Liver (tissue), 9 donors: ENCODE measurements around the gene FOXK1. TPM values are rescaled to one million over a fixed set of nuclear protein-coding genes. Genes with fewer than 3 reads are reported as not detected.

ENCODE experiments used
- DNase-seq: peaks from one replicate; pipeline ENCODE4 v3.0.0-alpha.2; 2017; ENCODE audit warnings: low spot score
- H3K27ac ChIP-seq, 2 donors: one replicate each; pipeline ENCODE4 v1.7.0; 2013; ENCODE audit warnings: inconsistent platforms in 2 of 2, low read length in 2 of 2, control low read depth in 1 of 2, low read depth in 1 of 2, mild to moderate bottlenecking in 1 of 2
- H3K27me3 ChIP-seq, 4 donors: one replicate each; pipeline versions ENCODE4 v1.6.1 to v1.7.0; 2013; ENCODE audit warnings: low read length in 3 of 4, inconsistent platforms in 1 of 4, mild to moderate bottlenecking in 1 of 4, moderate library complexity in 1 of 4; ENCODE audit not compliant: control insufficient read depth in 4 of 4, insufficient read depth in 4 of 4
- H3K36me3 ChIP-seq, 4 donors: one replicate each; pipeline versions ENCODE4 v1.6.1 to v1.7.0; 2013; ENCODE audit warnings: low read length in 3 of 4, mild to moderate bottlenecking in 3 of 4, low read depth in 1 of 4, moderate library complexity in 1 of 4; ENCODE audit not compliant: control insufficient read depth in 4 of 4, insufficient read depth in 3 of 4
- H3K4me1 ChIP-seq, 4 donors: one replicate each; pipeline versions ENCODE4 v1.6.1 to v1.7.0; 2013; ENCODE audit warnings: low read length in 3 of 4, mild to moderate bottlenecking in 3 of 4, moderate library complexity in 1 of 4; ENCODE audit not compliant: control insufficient read depth in 4 of 4, insufficient read depth in 4 of 4
- H3K4me3 ChIP-seq, 3 donors: one replicate each; pipeline versions ENCODE4 v1.6.1 to v1.7.0; 2013; ENCODE audit warnings: low read length in 3 of 3, control low read depth in 1 of 3, low read depth in 1 of 3, mild to moderate bottlenecking in 1 of 3
- H3K9ac ChIP-seq, 2 donors: one replicate each; pipeline ENCODE4 v1.7.0; 2013; ENCODE audit warnings: low read length in 2 of 2, mild to moderate bottlenecking in 2 of 2, moderate library complexity in 2 of 2, control low read depth in 1 of 2, low read depth in 1 of 2
- H3K9me3 ChIP-seq, 4 donors: one replicate each; pipeline versions ENCODE4 v1.6.1 to v1.7.0; 2013; ENCODE audit warnings: low read length in 3 of 4; ENCODE audit not compliant: control insufficient read depth in 4 of 4
- ATF3 ChIP-seq: IDR thresholded peaks from 2 replicates; pipeline ENCODE4 v1.6.1; 2016; ENCODE audit warnings: antibody characterized with exemption
- EGR1 ChIP-seq, 2 donors: IDR thresholded peaks; 2 replicates each; pipeline ENCODE4 v1.6.1; 2016 to 2018; ENCODE audit warnings: antibody characterized with exemption in 2 of 2, low read depth in 2 of 2
- FOXA1 ChIP-seq: IDR thresholded peaks from 2 replicates; pipeline ENCODE4 v1.6.1; 2016; ENCODE audit warnings: antibody characterized with exemption
- FOXA2 ChIP-seq: IDR thresholded peaks from 2 replicates; pipeline ENCODE4 v1.6.1; 2016; ENCODE audit warnings: antibody characterized with exemption
- HNF4A ChIP-seq, 2 donors: conservative IDR thresholded peaks; 2 replicates each; pipeline ENCODE4 v1.6.1; 2016; ENCODE audit warnings: antibody characterized with exemption in 2 of 2, mild to moderate bottlenecking in 2 of 2
- HNF4G ChIP-seq: IDR thresholded peaks from 2 replicates; pipeline ENCODE4 v1.6.1; 2016; ENCODE audit warnings: antibody characterized with exemption
- JUND ChIP-seq, 2 donors: IDR thresholded peaks; 2 replicates each; pipeline ENCODE4 v1.6.1; 2016; ENCODE audit warnings: antibody characterized with exemption in 2 of 2
- MAX ChIP-seq: IDR thresholded peaks from 2 replicates; pipeline ENCODE4 v1.6.1; 2016; ENCODE audit warnings: antibody characterized with exemption
- NR2F2 ChIP-seq: IDR thresholded peaks from 2 replicates; pipeline ENCODE4 v1.6.1; 2016; ENCODE audit warnings: antibody characterized with exemption
- REST ChIP-seq: IDR thresholded peaks from 2 replicates; pipeline ENCODE4 v1.6.1; 2016; ENCODE audit warnings: antibody characterized with exemption, mild to moderate bottlenecking
- RXRA ChIP-seq, 2 donors: IDR thresholded peaks; 2 replicates each; pipeline ENCODE4 v1.6.1; 2017 to 2018; ENCODE audit warnings: antibody characterized with exemption in 2 of 2, mild to moderate bottlenecking in 1 of 2
- SP1 ChIP-seq: IDR thresholded peaks from 2 replicates; pipeline ENCODE4 v1.6.1; 2018; ENCODE audit warnings: antibody characterized with exemption, mild to moderate bottlenecking
- TAF1 ChIP-seq: conservative IDR thresholded peaks from 2 replicates; pipeline ENCODE4 v1.6.1; 2016; ENCODE audit warnings: antibody characterized with exemption, mild to moderate bottlenecking
- YY1 ChIP-seq: IDR thresholded peaks from 2 replicates; pipeline ENCODE4 v1.6.1; 2016; ENCODE audit warnings: antibody characterized with exemption, mild to moderate bottlenecking
- ZBTB33 ChIP-seq: IDR thresholded peaks from 2 replicates; pipeline ENCODE4 v1.6.1; 2016; ENCODE audit warnings: antibody characterized with exemption
- WGBS: extraction: QIAGEN DNeasy Blood & Tissue Kit; methylation state at CpG from one replicate; pipeline ENCODE4 v1.1.7; 2013; 5-methylcytosine and 5-hydroxymethylcytosine counted together
- polyA plus RNA-seq, 2 donors: library from polyadenylated mRNA; stranded (reverse) in 1 of 2; unstranded in 1 of 2; fragments of 200-250 nt in 1 of 2; fragments of >200 nt in 1 of 2; fragmentation: Nextera tagmentation in 1 of 2; extraction: Ambion mirVana in 1 of 2; gene quantifications; one replicate each; pipeline versions ENCODE4 v1.2.1 to v1.2.3, GENCODE V29; 2013 to 2015
- total RNA-seq, 2 donors: library from RNA; depleted of rRNA; stranded (reverse); fragments of >200 nt; gene quantifications; one replicate each; pipeline ENCODE4 v1.2.3, GENCODE V29; 2014
- donor health status: healthy.
- donor health status: healthy.
- donor health status: healthy.
- donor health status: healthy.
- donor health status: healthy.

FOXK1 gene
- total and polyA plus RNA-seq, 4 donors = 1.2 to 8.5 (median 4.4) TPM

GRCh38 chr7:4745265-4745919 lies 63.3 kb downstream of the FOXK1 start:
- Histone ChIP-seq H3K4me1 (peaks cover 8 to 25% (median 16%) of the 10 kb centered on the region in 4 donors), H3K36me3 (peaks cover 0 to 10% (median 5%) of the 10 kb centered on the region in 4 donors), H3K4me3 (peak overlapping the region; percentile 9 to 63 (median 39)), H3K9ac (peak overlapping the region; percentile 36 to 79), H3K27ac (peak overlapping the region; percentile 84 to 93), H3K27me3 (no peaks in the 10 kb centered on the region), H3K9me3 (no peaks in the 10 kb centered on the region)
- DNase-seq = no peak
- WGBS = 7% methylated on average over 18 of the region's 18 CpGs
- peak; percentile 36 for TF ChIP-seq TAF1
- TF ChIP-seq YY1 = peak; percentile 75
- no peak for TF ChIP-seq MAX
- TF ChIP-seq JUND (IDR thresholded peaks at IDR 0.05) = no peak
- TF ChIP-seq NR2F2 = peak; percentile 17

GRCh38 chr7:4745971-4746919 lies 64.2 kb downstream of the FOXK1 start:
- no peaks in the 10 kb centered on the region for H3K9me3 ChIP-seq
- peaks cover 8 to 25% (median 16%) of the 10 kb centered on the region in 4 donors for H3K4me1 ChIP-seq
- TF ChIP-seq JUND (IDR thresholded peaks at IDR 0.05) = peak in 1 of 2 donors; percentile 53
- TF ChIP-seq NR2F2 = no peak
- peak overlapping the region; percentile 9 to 63 (median 24) for H3K4me3 ChIP-seq
- H3K36me3 ChIP-seq = peaks cover 0 to 10% (median 5%) of the 10 kb centered on the region in 4 donors
- H3K9ac ChIP-seq = peak overlapping the region; percentile 36 to 79
- 51% methylated on average over 12 of the region's 12 CpGs for WGBS
- peak overlapping the region; percentile 84 to 93 for H3K27ac ChIP-seq
- no peaks in the 10 kb centered on the region for H3K27me3 ChIP-seq
- no peak for DNase-seq

GRCh38 chr7:4747013-4747412 lies 64.9 kb downstream of the FOXK1 start:
- 83% methylated on average over 22 of the region's 22 CpGs for WGBS
- no peak overlapping the region for H3K9ac ChIP-seq
- H3K27me3 ChIP-seq = no peaks in the 10 kb centered on the region
- no peak for DNase-seq
- TF ChIP-seq HNF4A (conservative IDR thresholded peaks at IDR 0.05) (no peak), REST (no peak), ZBTB33 (no peak), HNF4G (no peak), RXRA (IDR thresholded peaks at IDR 0.05) (no peak), EGR1 (IDR thresholded peaks at IDR 0.05; ENCODE audit: low read depth in 2 of 2) (no peak), MAX (no peak), FOXA2 (no peak), JUND (IDR thresholded peaks at IDR 0.05) (no peak), YY1 (no peak), SP1 (no peak), TAF1 (no peak), FOXA1 (no peak), NR2F2 (no peak), ATF3 (no peak)
- H3K4me1 ChIP-seq = peaks cover 8 to 25% (median 16%) of the 10 kb centered on the region in 4 donors
- H3K27ac ChIP-seq = peak overlapping the region; percentile 84 to 93
- H3K4me3 ChIP-seq = no peak overlapping the region
- H3K9me3 ChIP-seq = no peaks in the 10 kb centered on the region
- peaks cover 0 to 8% (median 4%) of the 10 kb centered on the region in 4 donors for H3K36me3 ChIP-seq
